ENCODE results near the gene RNF128.
"Not testable (repeated sequence)": the region's sequence is repeated elsewhere in the genome, so short reads cannot be mapped to it uniquely, and the experiment has no call there.

RNF128 gene

GRCh38 chrX:106748377-106748776, 21.9 kb downstream of the RNF128 start:
- no peak for DNase-seq

GRCh38 chrX:106751407-106751806, 24.9 kb downstream of the RNF128 start:
- no peak for DNase-seq

GRCh38 chrX:106752101-106752678, 25.7 kb downstream of the RNF128 start:
- no peak for DNase-seq

GRCh38 chrX:106769288-106769687, 42.8 kb downstream of the RNF128 start:
- DNase-seq = not testable (repeated sequence)

- no peak for DNase-seq
These were observed 48.5 kb downstream of the RNF128 start for GRCh38 chrX:106774981-106775380.

GRCh38 chrX:106780264-106780663, 53.8 kb downstream of the RNF128 start:
- DNase-seq = no peak

- no peak for DNase-seq
These were observed 54.3 kb downstream of the RNF128 start for GRCh38 chrX:106780664-106781377.

- no peak for DNase-seq
These were observed 57.2 kb downstream of the RNF128 start for GRCh38 chrX:106783716-106784115.

- DNase-seq = no peak
These were observed 65.0 kb downstream of the RNF128 start for GRCh38 chrX:106791495-106791894.

- DNase-seq = no peak
These were observed 75.5 kb downstream of the RNF128 start for GRCh38 chrX:106802063-106802387.

- DNase-seq = peak; percentile 21
These were observed 76.1 kb downstream of the RNF128 start, which contains the start of gene TBC1D8B for GRCh38 chrX:106802388-106803275. Gene TBC1D8B, plus strand, starts transcription at chrX:106802673. Its CDS starts 181 bp downstream, at chrX:106802854.

- no peak for DNase-seq
These were observed 84.8 kb downstream of the RNF128 start for GRCh38 chrX:106811131-106811910.

- not testable (repeated sequence) for DNase-seq
These were observed 86.4 kb downstream of the RNF128 start for GRCh38 chrX:106812930-106813329.

- not testable (repeated sequence) for DNase-seq
These were observed 87.6 kb downstream of the RNF128 start for GRCh38 chrX:106814093-106814492.

All from activated naive CD4-positive, alpha-beta T cell treated with Interleukin-2 at 50 U/mL for 16 hours (primary cell).